ENCODE data around the gene NEIL1.

Gene NEIL1

DNA sequence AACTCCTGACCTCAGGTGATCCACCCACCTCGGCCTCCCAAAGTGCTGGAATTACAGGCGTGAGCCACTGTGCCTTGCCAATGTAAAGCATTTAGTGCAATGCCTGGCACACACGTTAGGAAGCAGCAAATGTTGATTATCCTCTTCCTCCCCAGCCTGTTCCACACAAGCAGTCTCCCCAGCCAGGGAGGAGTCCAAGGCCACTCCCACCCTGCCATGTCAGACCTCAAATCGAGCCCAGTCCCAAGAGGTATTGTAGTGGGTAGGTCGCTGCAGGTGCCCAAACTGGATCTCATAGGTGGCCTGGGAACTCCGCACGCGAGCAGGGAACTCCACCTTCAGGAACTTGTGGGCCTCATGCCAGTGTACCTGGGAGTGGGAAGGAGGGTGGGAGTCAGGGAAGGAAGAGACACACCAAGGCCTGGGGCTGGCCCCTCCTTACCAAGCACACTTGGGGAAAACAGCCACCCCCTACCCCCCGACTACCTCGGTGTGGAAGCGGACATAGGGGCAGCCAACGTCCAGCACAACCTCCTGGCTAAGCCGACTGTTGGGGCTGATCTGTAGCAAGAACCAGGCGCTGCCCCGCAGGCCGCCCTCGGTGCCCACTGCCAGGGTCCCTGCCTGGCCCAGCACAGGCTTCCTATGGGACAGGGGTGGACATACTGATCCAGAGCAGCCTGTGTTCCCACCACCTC lies 11.3 kb downstream of the NEIL1 start:
- DNase-seq, result no peak

GRCh38 chr15:75358771-75359536 lies 12.1 kb downstream of the NEIL1 start:
- no peak for DNase-seq

- DNase-seq, result no peak
Observed at GRCh38 chr15:75359537-75360250, 12.9 kb downstream of the NEIL1 start.

DNA sequence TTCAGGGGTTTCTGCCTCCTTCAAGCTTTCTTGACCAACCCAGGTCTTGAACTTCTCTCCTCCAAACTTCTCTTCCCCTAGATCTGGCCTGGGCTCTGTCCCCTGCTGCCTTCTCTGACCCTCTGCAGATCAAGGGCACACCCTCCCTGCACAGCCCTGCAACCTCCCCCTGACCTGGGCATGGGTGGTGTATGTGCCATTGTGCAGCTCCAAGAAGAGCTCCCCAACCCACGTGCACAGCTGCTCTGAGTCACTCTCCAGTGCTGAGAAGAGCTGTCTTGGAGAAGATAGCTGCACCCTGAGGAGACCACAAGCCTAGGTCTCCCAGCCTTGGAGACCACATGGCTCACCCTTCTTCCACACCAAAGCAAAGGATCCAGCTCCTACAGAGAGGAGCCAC lies 13.6 kb downstream of the NEIL1 start:
- DNase-seq, result no peak

DNA sequence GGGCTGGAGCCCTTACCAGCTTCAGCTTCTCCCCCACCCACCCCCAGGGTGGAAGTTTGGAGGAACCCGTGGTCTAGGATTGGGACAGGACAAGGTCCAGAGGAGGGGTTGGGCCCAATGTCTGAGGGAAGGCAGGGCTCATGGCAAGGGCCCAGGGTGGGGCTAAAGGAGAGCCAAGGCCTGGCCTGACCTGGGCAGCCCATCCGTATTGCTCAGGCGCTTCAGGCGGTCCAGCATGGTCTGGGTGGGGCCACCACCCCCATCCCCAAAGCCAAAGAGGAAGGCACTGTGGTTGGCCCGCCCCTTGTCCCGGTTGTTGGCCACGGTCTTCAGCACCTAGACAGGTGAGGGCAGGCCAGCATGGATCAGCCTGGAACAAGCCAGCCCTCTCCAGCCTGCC lies 14.0 kb downstream of the NEIL1 start:
- no peak for DNase-seq

GRCh38 chr15:75361361-75361988 lies 14.6 kb downstream of the NEIL1 start:
- no peak for DNase-seq

GRCh38 chr15:75361989-75362641 lies 15.3 kb downstream of the NEIL1 start:
- DNase-seq, result no peak

DNA sequence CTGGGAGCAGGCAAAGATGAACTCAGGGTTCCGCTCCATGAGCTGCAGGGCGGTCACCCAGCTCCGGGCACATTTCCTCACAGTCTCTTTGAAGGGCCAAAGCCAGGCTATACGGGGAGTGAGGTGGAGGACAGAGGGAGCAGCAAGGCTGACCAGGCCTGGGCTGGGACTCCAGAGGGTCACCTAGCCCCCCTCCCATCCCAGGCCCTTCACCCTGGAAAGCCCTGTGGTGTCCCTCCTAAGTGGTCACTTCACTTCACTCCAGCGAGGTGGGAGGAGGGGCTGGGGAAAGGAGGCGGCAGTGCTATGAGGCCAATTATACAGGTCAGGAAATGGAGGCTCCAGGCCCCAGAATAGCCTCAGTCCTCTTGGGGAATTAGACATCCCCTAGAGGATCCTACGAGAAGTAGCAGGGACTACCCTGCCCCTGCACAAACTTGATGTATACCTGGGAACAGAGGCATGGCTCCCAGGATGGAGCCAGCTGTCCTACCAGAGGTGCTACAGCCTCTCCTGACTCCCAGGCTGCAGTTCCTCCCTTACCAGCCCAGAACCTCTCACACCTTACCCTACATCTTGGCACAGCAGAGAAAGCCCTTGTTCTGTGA lies 15.9 kb downstream of the NEIL1 start:
- DNase-seq, result no peak

DNA sequence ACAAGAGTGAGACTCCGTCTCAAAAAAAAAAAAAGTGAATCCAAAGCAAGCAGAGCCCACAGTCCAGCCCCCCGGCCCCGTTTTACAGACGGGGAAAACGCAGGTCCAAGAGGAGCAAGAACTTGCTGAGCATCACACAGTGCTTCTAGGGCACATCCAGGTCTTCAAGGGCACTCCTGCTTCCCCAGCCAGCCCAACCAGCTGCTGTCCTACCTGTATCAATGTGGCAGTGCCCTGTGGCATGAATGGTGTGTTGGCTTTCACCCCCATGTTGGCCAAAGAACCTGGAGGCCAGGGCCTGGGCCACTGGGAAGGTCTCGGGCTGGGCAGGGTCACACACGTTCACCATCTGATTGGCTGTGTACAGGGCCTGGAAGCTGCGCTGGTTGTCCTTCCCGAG lies 16.9 kb downstream of the NEIL1 start:
- DNase-seq, result no peak

DNA sequence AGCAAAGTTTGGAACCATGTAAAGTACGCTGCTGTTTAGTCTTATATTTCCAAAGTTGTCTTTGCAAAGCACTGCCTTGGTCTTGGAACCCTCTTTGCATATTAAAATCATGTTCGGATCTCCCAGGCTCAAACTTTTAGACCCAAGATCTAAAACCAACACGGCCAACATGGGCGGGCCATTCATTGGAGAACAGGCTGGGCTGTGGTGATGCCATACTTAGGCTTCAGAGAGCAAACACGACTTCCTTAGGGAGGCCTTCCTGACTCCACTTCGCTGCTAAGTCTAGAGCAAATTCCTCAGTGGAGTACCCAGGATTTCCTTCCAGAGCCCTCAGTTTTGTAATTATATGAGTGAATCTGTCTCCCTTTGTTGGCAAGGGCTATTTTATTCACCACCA lies 18.0 kb downstream of the NEIL1 start:
- DNase-seq, result no peak

DNA sequence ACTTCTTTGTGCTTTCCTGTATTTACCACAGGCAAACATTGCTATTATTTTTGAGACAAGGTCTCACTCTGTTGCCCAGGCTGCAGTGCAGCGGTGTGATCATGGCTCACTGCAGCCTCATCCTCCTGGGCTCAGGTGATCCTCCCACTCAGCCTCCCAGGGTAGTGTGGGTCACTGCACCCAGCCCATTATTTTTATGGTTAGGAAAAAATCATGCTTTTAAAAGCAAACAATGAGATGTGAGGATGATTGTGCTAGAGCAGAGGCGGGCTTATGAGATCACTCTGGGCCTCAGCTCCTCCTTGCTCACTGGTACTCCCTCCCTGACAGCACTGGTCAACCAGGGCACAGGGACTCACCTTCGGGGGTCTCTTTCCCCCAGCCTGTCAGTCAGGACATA lies 19.3 kb downstream of the NEIL1 start:
- no peak for DNase-seq

DNA sequence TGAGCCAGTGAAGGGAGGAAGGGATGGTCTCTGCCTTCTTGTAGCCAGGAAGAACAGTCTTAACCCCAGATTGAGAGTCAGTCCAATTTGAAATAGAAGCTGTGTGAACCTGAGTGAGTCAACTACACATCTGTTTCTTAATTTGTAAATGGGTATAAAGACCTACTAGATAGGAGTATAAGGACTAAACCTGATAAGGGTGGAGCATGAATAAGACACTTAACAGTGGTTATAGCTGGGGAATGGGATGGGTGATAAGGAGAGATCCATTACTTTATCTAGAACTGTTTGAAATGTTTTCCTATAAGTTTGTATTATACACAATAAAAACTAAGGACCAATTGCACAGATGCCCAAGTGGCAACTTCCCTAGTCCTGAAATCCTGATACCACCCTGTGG lies 20.2 kb downstream of the NEIL1 start:
- no peak for DNase-seq

DNA sequence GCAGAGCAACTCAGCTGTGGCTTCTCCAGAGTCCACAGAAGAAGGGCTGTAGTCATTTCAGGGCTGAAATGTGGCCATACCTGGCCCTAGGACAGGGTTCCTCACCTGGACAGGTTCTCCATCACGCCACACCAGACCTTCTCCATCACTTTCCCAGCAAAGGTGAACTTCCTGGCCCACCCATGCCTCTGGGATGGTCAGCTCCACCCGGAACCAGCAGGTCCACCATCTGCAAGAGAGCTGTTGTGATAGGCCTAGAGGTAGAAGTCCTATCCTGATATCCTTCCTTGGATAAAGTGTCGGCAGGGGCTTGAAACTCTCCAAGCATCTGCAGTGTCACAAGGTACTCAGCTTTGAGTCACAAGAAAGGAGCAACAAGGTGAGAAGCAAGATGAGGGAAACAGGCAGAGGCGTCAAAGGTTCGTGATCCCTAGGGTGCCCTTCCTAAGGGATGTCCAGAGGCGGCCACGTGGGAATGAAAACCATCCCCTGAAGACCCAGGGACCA lies 20.6 kb downstream of the NEIL1 start:
- no peak for DNase-seq

- peak; percentile 93 to 99 for DNase-seq
Observed at GRCh38 chr15:75367913-75368688, 21.3 kb downstream of the NEIL1 start, which contains the start of gene MAN2C1. Gene MAN2C1, minus strand, starts transcription at chr15:75368607. Its CDS starts 24 bp downstream, at chr15:75368583.

GRCh38 chr15:75368689-75369239 lies 21.9 kb downstream of the NEIL1 start:
- peak in 1 of 2 experiments; percentile 37 for DNase-seq

DNA sequence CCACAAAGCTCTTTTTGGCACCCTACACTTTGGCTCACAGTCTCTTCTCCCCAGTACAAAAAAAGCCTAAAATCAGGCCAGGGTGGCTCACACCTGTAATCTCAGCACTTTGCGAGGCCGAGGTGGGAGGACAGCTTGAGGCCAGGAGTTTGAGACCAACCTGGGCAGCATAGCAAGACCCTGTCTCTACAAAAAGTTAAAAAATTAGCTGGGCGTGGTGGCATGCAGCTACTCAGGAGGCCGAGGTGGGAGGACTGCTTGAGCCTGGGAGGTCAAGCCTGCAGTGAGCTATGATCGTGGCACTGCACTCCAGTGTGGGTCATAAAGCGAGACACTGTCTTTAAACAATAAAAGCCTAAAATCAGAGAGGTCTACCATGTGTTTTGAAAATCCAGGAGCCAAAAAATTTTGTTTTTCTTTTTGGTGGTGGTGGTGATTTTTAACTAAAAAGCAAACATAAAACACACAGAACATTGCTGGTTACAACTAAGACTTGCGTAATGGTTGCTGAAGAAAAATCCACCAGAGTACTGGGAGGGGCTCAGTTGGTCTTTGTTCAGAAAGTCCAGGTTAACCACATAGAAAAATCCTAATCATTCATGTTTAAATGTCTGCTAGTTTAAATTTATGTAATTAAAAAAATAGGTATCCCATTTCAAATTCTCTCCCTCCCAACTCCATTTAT lies 23.2 kb downstream of the NEIL1 start:
- DNase-seq, result no peak

DNA sequence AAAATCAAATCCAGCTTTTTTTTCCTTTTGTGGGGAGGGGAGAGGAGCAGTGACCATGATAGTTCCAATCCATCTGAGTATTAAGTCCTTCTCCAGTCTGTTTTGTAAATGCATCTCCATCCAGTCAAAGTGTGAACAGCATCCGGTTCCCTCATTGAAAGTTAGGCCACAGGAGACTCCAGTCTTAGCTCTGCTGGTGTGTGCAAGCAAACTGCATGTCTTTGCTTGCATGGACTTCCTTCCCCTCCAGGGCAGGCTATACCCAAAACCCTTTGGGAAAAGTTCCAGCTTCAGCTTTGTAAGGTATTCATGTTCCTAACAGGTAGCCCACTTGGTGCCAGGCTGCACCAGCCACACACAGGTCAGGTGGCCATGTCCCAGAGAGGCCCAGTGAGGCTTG lies 24.6 kb downstream of the NEIL1 start:
- DNase-seq, result no peak

DNA sequence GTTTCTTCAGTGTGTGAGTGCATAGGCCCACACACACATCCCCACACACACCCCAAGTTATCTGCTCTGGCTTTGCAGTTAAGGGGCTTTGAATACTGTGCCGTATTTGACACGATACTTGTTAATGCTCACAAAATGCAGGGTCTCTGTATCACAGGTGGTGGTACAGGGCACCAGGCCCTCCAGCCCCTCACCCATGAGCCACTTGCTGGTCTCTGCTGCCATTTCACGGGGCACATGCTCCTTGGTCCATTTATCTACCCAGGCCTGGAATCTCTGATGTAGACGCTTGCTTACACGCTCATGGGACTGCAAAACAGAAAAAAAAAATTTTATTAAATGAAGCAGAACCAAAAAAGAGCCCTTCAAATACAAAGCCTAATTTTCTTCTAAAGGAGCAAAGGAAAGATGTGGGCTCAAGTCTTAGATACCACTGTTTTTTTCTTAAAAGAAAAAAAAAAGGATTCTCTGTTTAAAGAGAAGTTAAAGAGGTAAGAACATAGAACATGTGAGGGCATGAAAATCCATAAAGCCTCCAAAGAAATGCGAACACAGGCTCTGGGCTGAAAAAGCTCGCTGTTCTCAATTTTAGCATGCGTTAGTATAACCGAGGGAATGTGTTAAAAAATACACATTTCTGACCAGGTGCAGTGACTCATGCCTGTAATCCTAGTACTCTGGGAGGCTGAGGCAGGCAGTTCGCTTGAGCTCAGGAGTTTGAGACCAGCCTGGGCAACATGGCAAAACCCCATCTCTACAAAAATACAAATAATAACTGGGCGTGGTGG lies 25.3 kb downstream of the NEIL1 start:
- DNase-seq, result no peak

DNA sequence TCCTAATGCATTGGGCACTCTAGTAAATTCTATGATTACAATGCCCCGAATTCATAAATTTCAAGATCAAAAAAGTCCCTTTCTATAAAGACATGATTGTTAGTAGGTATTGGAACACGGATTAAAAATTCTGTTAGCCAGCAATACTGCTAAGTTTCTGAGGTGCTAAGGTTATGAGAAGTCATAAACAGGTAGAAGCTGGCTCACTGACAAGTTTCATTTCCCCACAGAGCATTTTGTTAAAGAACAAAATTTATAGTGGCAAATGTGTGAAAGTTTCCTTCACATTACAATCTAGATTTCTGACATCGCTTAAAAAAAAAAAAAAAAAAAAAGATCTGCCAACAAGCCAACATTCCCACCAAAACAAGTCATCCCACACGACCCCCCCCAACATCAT lies 33.9 kb downstream of the NEIL1 start:
- DNase-seq, result no peak
